ENCODE measurements around the gene FBXO34.
A peak's percentile ranks its signal among the peaks of the same experiment; 100 is the strongest.

Gene FBXO34, protein sequence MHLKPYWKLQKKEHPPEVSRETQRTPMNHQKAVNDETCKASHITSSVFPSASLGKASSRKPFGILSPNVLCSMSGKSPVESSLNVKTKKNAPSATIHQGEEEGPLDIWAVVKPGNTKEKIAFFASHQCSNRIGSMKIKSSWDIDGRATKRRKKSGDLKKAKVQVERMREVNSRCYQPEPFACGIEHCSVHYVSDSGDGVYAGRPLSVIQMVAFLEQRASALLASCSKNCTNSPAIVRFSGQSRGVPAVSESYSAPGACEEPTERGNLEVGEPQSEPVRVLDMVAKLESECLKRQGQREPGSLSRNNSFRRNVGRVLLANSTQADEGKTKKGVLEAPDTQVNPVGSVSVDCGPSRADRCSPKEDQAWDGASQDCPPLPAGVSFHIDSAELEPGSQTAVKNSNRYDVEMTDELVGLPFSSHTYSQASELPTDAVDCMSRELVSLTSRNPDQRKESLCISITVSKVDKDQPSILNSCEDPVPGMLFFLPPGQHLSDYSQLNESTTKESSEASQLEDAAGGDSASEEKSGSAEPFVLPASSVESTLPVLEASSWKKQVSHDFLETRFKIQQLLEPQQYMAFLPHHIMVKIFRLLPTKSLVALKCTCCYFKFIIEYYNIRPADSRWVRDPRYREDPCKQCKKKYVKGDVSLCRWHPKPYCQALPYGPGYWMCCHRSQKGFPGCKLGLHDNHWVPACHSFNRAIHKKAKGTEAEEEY

GRCh38 chr14:55270832-55271571 lies at the start of gene FBXO34:
Gene FBXO34 (plus strand): TSS chr14:55271421. CDS start chr14:55350391, 78,970 bp downstream.
- peak; percentile 99 for DNase-seq

GRCh38 chr14:55221968-55222367 lies 49.3 kb upstream of the FBXO34 start:
- DNase-seq = no peak

GRCh38 chr14:55223364-55223763 lies 47.9 kb upstream of the FBXO34 start:
- DNase-seq = no peak

- DNase-seq = no peak
Measured at GRCh38 chr14:55228261-55228660, 43.0 kb upstream of the FBXO34 start.

GRCh38 chr14:55233591-55233990 lies 37.6 kb upstream of the FBXO34 start:
- no peak for DNase-seq

DNA sequence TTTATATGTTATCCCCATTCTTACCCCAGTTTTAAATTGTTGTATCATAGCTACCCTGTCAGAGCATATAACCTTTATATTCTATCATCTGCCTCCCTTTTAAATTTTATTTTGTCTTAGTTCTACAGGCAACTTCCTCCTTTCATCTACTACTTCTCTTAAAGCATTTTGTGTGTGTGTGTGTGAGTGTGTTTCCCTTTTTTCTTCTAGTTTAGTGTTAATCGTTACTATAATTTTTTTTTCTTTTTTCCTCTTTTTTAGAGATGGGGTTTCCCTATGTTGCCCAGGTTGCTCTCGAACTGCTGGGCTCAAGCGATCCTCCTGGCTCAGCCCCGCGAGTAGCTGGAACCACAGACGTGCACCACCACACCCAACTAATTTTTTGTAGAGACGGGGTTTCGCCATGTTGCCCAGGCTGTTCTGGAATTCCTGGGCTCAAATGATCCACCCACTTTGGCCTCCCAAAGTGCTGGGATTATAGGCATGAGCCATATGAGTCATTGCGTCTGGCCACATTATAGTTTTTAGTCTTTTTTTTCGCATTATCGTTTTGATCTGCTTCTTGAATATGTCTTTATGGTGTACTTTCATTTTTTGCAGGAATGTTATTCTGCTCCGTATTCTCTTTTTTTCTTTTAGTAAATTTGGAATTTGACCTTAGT lies 33.1 kb upstream of the FBXO34 start:
- no peak for DNase-seq

DNA sequence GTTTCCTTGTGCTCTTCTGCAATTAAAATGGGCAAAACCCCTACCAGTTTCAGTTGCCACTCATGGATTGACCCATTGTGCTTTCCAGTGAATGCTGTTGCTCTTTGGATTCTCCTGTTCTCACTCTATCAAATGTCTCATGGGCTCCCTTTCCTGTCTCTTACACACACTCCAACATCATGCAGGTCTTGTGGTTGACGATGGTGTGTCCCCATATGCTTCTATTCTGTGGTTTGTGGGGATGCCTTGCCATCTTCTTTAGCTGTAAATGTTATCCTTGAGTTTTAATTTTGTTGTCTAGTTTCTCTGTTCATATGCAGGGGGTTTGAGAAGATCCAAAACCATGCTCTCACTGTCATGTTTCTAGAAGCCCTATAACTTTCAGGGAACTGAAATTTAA lies 31.9 kb upstream of the FBXO34 start:
- DNase-seq = no peak

GRCh38 chr14:55240526-55241178 lies 30.6 kb upstream of the FBXO34 start:
- no peak for DNase-seq

GRCh38 chr14:55241673-55242072 lies 29.5 kb upstream of the FBXO34 start:
- DNase-seq = no peak

- DNase-seq = no peak
Measured at GRCh38 chr14:55243386-55243785, 27.8 kb upstream of the FBXO34 start.

DNA sequence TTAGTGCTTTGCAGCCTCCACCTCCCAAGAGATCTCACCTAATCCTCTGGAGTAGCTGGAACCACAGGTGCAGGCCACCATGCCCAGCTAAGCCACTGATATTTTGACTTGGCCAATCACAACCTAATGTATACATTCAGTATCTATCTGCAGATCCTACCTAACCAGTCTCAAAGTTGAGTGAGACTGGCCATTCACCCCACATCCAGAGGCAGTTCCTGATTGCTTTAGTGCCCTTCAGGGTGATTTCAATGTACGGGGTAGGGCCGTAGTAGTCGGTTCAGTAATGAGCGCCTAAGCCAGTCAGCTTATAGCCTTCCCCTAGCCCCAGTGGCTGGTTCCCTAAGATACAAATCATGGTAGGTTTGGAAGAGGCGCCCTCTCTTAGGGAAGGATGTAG lies 27.4 kb upstream of the FBXO34 start:
- no peak for DNase-seq

GRCh38 chr14:55245657-55246268 lies 25.5 kb upstream of the FBXO34 start:
- DNase-seq = no peak

DNA sequence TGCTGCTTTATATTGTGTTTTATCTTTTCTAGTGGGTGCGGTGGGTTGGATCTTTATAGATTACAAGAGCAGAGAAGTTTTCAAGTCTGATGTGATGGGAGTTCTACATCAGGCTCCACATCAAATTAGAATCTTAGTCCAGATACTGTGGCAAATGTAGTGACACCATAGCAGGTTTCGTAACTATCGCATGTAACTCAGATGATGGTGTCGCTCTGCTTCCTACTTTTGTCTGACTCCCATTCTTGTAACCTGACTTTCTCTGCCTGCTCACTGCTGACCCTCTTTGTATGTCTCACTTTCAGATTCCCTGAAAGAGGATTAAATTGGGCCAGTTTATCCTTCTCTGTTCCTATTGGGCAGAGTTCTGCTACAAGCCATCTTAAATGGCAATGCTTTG lies 22.8 kb upstream of the FBXO34 start:
- no peak for DNase-seq

DNA sequence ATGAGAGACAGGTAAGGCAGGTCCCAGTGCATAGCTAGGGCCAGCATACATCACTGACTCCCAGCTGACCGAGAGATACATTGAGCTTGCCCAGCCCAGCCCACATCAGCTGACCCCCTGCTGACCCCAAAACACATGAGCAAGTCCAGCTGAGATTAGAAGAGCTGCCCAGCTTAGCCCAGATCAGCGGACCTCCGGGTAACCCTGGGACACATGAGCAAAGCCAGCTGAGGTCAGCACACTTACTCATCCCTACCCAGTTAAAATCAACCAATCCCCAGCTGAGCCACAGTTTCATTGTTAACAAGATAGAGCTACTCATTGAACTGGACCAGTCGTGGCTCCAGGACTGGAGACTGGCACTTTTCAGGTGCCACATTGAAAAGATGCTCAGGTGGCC lies 21.8 kb upstream of the FBXO34 start:
- DNase-seq = no peak

DNA sequence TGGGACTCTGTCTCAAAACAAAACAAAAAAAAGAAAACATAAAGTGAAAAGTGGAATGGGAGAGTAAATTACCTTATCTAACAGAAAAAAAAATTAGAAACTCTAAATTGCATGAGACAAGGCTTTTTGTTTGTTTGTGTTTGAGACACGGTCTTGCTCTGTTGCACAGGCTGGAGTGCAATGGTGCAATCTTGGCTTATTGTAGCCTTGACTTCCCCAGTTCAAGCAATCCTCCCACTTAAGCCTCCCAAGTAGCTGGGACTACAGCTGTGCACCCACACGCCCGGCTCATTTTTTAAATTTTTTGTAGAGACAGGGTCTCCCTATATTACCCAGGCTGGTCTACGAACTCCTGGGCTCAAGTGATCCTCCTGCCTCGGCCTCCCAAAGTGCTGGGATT lies 17.9 kb upstream of the FBXO34 start:
- DNase-seq = no peak

GRCh38 chr14:55254581-55254980 lies 16.6 kb upstream of the FBXO34 start:
- DNase-seq = no peak

- no peak for DNase-seq
Measured at GRCh38 chr14:55255979-55256378, 15.2 kb upstream of the FBXO34 start.

GRCh38 chr14:55256586-55256985 lies 14.6 kb upstream of the FBXO34 start:
- no peak for DNase-seq

GRCh38 chr14:55265197-55265596 lies 6.0 kb upstream of the FBXO34 start:
- no peak for DNase-seq

- DNase-seq = no peak
Measured at GRCh38 chr14:55267820-55268219, 3.4 kb upstream of the FBXO34 start.

DNA sequence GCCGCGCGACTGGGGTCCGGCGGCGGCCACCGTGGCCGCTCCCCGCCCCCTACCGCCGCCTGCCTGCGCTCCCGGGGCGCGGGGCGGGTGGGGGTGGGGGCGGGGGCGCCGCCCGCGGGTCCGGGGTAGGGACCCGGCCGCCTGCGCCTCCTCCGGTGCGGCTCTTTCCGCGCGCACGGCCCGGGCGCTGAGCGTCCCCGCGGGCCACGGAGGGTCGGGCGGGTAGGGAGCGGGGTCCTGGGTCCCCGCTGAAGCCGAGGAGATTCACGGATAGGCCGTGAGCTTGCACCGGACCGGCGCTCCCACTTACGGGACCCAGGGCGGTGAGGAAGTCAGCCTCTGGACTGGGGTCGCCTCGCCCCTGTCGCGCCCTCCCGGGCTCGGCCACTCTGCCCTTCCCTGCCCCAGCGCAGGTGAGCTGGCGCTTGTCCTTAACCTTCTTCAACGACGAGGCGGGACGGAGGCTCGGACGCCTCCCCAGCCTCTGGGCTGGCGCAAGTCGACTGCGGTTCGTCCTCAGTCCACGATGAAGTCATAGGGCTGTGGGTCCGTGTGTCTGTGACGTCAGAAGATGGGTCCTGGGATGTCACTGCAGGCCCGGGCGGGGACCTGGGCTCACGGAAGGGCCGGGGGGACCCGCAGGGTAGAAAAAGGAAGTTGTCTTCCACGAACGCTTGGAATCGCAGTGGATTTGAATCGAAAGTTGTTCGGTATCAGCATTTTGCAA lies 514 bp downstream of the FBXO34 start:
- DNase-seq = peak; percentile 86
